ENCODE results near the gene DCLRE1A. TPM values are rescaled to one million over a fixed set of nuclear protein-coding genes. Genes with fewer than 3 reads are reported as not detected.

Gene DCLRE1A
- total RNA-seq, 1 experiment from 2014 or later: 13.5 TPM

GRCh38 chr10:113889911-113890310 lies 36.0 kb upstream of the DCLRE1A start:
- no peak overlapping the region for H3K4me3 ChIP-seq (ENCODE audit: low read depth, low read length)
- intact Hi-C loops (cut with micrococcal nuclease; ENCODE audit: unreplicated experiment): loop anchor here (2.0 to 10.0 kb wide), 2 partner anchors 17 to 155 kb away; partner anchors contain the start of gene ADRB1
- no peak overlapping the region for H3K4me3 Mint-ChIP-seq (ENCODE audit: unreplicated experiment)
- H3K4me1 Mint-ChIP-seq (ENCODE audit: low read depth, unreplicated experiment): peaks cover 33% of the 10 kb centered on the region
- H3K9me3 ChIP-seq: 0 out of 2 replicates have a peak, but pooled peaks cover 3% of the 10 kb centered on the region
- no peaks in the 10 kb centered on the region for H3K27me3 ChIP-seq (replicated peaks; ENCODE audit: control insufficient read depth, insufficient read depth, low read length)
- TF ChIP-seq CTCF (IDR thresholded peaks at IDR 0.05; ENCODE audit: insufficient read depth in 1 of 2, low read depth in 1 of 2, low read length in 1 of 2, severe bottlenecking in 1 of 2, unreplicated experiment in 1 of 2): no peak
- H3K9me3 Mint-ChIP-seq (ENCODE audit: unreplicated experiment): peaks cover 16% of the 10 kb centered on the region
- DNase-seq: no peak
- no peaks in the 10 kb centered on the region for H3K36me3 ChIP-seq (ENCODE audit: control insufficient read depth, insufficient read depth, low read length)
- H3K27ac Mint-ChIP-seq (ENCODE audit: unreplicated experiment): no peak overlapping the region
- CTCF ChIA-PET: no interaction called here
- H3K36me3 Mint-ChIP-seq (ENCODE audit: insufficient read depth, unreplicated experiment): peaks cover 41% of the 10 kb centered on the region
- POLR2A ChIA-PET: no interaction called here
- no TSS peak for BruUV-seq (replicated peaks)
- peaks cover 23% of the 10 kb centered on the region for H3K4me1 ChIP-seq
- no peaks in the 10 kb centered on the region for H3K27me3 Mint-ChIP-seq (ENCODE audit: insufficient read depth, unreplicated experiment)

- Mint-ChIP-seq H3K4me1 (ENCODE audit: low read depth, unreplicated experiment) (no peaks in the 10 kb centered on the region), H3K9me3 (ENCODE audit: unreplicated experiment) (peaks cover 16% of the 10 kb centered on the region), H3K36me3 (ENCODE audit: insufficient read depth, unreplicated experiment) (peaks cover 30% of the 10 kb centered on the region), H3K27me3 (ENCODE audit: insufficient read depth, unreplicated experiment) (no peaks in the 10 kb centered on the region), H3K4me3 (ENCODE audit: unreplicated experiment) (no peak overlapping the region), H3K27ac (ENCODE audit: unreplicated experiment) (no peak overlapping the region)
- H3K36me3 ChIP-seq (ENCODE audit: control insufficient read depth, insufficient read depth, low read length): no peaks in the 10 kb centered on the region
- no TSS peak for BruUV-seq (replicated peaks)
- DNase-seq: no peak
- no peak for TF ChIP-seq CTCF (IDR thresholded peaks at IDR 0.05; ENCODE audit: insufficient read depth in 1 of 2, low read depth in 1 of 2, low read length in 1 of 2, severe bottlenecking in 1 of 2, unreplicated experiment in 1 of 2)
- no peaks in the 10 kb centered on the region for H3K4me1 ChIP-seq
- POLR2A ChIA-PET: no interaction called here
- H3K9me3 ChIP-seq: 0 out of 2 replicates have a peak, but pooled peaks cover 3% of the 10 kb centered on the region
- intact Hi-C loops (cut with micrococcal nuclease; ENCODE audit: unreplicated experiment): no loop called here
- H3K27me3 ChIP-seq (replicated peaks; ENCODE audit: control insufficient read depth, insufficient read depth, low read length): no peaks in the 10 kb centered on the region
- CTCF ChIA-PET: interaction anchor here (0.5 kb wide), 1 partner anchor 111 kb away, joined by 3 read pairs; no protein-coding TSS in a partner anchor
- no peak overlapping the region for H3K4me3 ChIP-seq (ENCODE audit: low read depth, low read length)
Measured at GRCh38 chr10:113882240-113882639, 28.4 kb upstream of the DCLRE1A start.

- Mint-ChIP-seq H3K27me3 (ENCODE audit: insufficient read depth, unreplicated experiment) (no peaks in the 10 kb centered on the region), H3K4me1 (ENCODE audit: low read depth, unreplicated experiment) (peaks cover 5% of the 10 kb centered on the region), H3K9me3 (ENCODE audit: unreplicated experiment) (no peaks in the 10 kb centered on the region), H3K27ac (ENCODE audit: unreplicated experiment) (no peak overlapping the region), H3K4me3 (ENCODE audit: unreplicated experiment) (no peak overlapping the region), H3K36me3 (ENCODE audit: insufficient read depth, unreplicated experiment) (peaks cover 18% of the 10 kb centered on the region)
- H3K36me3 ChIP-seq (ENCODE audit: control insufficient read depth, insufficient read depth, low read length): no peaks in the 10 kb centered on the region
- no peak overlapping the region for H3K4me3 ChIP-seq (ENCODE audit: low read depth, low read length)
- CTCF ChIA-PET: no interaction called here
- no peak for TF ChIP-seq CTCF (IDR thresholded peaks at IDR 0.05; ENCODE audit: insufficient read depth in 1 of 2, low read depth in 1 of 2, low read length in 1 of 2, severe bottlenecking in 1 of 2, unreplicated experiment in 1 of 2)
- intact Hi-C loops (cut with micrococcal nuclease; ENCODE audit: unreplicated experiment): no loop called here
- DNase-seq: no peak
- H3K4me1 ChIP-seq: no peaks in the 10 kb centered on the region
- H3K9me3 ChIP-seq: 0 out of 2 replicates have a peak, but pooled peaks cover under 1% of the 10 kb centered on the region
- no peaks in the 10 kb centered on the region for H3K27me3 ChIP-seq (replicated peaks; ENCODE audit: control insufficient read depth, insufficient read depth, low read length)
- POLR2A ChIA-PET: no interaction called here
- BruUV-seq (replicated peaks): no TSS peak
Measured at GRCh38 chr10:113880236-113880635, 26.4 kb upstream of the DCLRE1A start.
